GM19328 (cell line): Measurements from ENCODE around the gene LGALSL.
"Not testable (repeated sequence)": the region's sequence is repeated elsewhere in the genome, so short reads cannot be mapped to it uniquely, and the experiment has no call there.

Experiments used
- ATAC-seq: cut with Tn5 transposase; IDR thresholded peaks from one replicate; pipeline ENCODE4 v1.9.1; 2021; ENCODE audit warnings: mild to moderate bottlenecking, moderate library complexity; ENCODE audit not compliant: unreplicated experiment

Gene LGALSL

DNA sequence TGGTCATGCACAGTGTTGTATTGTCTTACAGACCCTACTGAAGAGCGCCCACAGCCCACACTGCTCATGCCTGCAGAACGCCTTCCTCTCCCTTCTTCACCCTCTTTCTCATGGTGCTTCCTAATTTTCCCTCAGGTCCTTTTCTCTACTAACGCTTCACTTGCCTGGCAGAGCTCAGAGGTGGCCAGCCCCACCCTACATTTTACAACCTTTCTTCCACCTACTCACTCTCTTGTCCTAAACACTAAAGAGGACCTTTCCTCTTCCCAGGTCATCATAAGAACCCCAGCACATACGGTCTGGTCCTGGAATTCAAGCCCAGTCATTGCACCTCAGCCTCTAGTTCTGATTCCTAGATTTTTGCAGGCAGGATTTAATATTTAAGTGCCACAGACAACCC, 11.7 kb upstream of the LGALSL start:
- no peak for ATAC-seq

DNA sequence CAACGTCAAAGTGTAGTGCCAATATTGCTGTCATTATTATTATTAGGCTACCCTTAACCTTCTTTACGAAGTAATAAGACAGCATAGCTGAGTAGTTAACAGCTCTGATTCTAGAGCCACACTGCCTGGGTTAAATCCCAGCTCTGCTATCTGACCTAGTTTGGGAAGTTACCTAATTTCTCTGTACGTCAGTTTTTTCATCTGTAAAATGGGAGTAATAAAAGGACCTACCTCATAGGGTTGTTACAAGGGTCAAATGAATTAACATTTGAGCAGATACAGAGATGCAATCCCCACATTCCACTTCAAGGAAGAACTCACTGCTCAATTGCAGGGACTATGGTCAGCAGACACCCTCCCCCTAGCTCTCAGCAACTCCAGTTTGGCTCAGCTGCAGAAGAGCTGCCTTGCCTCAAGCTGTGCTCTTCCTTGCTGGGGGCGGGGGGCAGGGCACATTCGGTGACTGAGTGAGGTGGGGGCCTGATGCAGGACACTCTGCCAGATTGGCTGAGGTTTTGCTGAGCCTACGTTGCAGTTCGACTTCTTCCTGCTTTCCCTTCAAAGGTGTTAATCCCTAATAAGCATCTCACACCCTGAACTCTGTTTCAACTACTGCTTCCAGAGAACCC, 11.0 kb upstream of the LGALSL start:
- no peak for ATAC-seq

DNA sequence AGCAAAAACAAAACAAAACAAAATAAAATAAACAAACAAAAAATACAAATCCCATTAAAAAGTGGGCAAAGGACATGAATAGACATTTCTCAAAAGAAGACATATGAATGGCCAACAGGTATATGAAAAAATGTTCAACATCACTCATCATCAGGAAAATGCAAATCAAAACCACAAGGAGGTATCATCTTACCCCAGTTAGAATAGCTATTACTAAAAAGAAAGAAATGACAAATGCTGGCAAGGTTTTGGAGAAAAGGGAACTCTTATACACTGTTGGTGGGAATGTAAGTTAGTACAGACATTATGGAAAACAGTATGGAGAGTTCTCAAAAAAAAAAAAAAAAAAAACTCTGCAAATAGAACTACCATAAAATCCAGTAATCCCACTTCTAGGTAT, 8.0 kb upstream of the LGALSL start:
- ATAC-seq = not testable (repeated sequence)

DNA sequence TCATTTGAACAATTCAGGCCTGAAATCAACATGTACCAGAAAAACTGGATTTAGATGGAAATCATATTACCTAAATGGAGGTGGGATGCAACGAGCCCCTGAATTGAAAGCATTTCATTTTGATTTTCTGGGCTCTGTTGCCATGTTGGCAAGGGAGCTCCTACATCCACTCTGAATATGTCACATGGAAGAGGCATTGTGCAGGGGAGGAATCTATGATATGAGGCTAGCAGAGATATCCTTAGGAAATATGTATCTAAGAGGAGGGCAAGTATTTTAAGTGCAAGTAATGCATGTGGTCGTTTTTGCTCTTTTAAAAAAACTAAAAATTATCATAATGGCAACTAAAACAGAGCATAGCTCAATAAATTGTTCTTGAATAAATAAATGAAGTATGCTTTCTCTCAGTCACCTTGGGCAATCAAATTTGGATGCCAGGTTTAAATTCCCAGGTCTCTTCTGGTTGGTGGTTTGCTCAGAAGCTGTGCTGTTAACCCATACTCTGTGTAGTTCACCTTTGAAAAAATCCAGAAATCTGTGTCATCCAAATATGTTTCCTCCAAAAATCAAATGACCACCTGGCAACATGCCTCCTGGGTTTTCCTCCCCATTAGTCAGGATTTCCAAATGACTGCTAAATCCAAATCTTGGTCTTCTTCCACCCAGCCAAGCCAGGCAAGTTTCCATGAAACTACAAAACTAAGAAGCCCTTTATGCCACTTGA, 6.5 kb upstream of the LGALSL start:
- ATAC-seq = no peak

DNA sequence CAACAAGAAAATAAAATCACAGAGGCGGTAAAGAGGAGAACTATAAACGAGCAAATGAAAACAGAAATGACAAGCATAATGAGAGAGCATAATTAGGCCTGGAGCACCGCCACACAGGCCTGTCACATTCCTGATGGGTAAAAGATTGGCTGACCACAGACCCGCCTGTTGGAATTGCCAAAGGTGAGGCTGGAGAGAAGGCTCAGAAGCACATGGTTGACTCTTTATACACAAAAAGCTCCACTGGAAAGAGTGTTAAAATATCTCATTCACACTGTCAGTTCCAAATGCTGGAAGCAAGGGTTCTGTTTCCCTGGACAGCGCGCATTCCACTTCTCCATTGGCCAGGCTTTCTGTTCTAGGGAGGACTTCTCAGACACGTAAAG, 5.9 kb upstream of the LGALSL start:
- no peak for ATAC-seq

DNA sequence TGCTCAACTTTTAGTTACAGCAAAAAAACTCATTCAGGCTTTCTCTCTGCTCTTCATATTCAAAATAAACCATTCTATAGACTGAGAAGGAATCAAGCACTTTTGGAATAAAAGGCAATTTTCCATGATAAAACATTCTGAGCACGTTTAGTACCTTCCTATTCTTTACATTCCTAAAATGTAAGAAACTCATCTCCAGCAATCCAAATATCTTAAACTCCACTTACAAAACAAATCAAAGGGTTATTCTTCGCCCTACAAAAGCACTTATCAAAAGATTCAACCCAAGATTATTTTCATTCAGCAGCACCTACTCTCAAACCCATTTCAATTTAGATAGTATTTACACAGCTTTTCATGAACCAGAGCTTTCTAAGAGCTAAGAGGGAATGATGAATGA, 2.9 kb upstream of the LGALSL start:
- ATAC-seq = no peak

DNA sequence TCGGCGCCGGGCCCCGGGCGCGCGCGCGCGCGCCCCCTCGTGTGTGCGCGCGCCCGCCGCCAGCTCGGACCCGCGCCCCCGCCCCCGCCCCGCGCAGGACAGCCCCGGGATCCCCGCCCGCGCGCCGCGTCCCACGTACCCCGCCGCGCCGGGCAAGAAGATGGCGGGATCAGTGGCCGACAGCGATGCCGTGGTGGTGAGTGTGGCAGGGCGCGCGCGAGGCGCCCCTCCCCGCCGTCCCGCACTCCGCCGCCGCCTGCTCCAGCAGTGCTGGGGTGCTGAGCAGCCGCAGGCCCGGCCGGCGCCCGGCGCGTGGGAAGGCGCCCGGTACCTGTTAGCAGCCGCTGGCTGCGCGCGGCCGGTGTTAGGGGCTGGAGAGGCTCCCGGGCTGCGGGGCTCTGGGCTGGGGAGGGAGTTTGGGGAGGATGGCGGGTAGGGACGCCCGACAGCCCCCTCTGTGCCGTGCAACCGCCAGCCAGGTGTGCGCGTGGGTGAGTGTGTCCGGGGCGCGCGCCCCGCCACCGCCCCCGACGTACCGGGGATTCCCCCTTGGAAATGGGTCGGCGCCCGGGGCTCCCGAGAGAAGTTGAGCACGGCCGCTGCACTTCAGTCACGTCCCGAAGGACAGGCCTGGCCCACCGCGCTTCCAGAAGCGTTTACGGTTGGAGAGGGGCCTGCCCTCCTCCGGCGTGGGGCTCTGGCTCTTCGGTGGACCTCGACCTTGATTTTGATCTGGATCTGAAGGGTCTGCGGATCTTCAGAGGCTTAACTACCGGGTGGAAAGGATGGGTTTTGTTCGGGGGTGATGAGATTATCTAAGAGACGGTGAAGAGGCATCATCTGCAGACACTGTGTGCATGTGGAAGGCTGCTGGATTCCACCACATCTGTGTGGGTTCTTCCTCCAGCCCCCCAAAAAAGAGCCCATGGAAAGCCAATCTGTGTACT, 697 bp downstream of the LGALSL start:
- peak; percentile 42 for ATAC-seq

DNA sequence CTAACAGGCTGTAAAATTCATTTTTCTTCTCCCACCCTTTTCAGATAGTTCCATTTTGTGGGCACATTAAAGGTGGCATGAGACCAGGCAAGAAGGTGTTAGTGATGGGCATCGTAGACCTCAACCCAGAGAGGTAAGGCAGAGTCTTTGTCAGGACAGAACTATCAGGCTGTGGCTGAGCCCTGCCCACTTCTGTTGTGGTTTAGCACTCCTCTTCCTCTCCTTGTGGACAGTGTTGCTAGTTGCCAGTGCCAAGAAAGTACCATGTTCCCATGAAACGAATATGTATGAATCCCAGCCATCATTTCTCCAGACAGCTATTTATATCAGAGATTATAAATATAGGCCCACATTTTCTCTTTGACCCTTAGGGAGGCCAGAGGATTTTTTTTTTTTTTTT, 1.6 kb downstream of the LGALSL start:
- no peak for ATAC-seq

DNA sequence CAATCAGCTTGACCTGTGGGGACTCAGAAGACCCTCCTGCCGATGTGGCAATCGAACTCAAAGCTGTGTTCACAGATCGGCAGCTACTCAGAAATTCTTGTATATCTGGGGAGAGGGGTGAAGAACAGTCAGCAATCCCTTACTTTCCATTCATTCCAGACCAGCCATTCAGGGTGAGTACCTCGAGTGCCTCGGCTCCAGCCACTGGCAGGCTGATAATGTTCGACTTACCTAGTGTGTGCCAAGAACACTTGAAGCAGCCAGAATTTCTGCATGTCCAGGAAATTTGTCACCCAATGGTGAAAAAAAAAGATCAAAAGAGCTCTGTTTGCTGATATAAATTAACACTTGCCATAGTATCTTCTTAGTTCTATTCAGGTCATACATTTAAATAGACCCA, 2.3 kb downstream of the LGALSL start:
- no peak for ATAC-seq

DNA sequence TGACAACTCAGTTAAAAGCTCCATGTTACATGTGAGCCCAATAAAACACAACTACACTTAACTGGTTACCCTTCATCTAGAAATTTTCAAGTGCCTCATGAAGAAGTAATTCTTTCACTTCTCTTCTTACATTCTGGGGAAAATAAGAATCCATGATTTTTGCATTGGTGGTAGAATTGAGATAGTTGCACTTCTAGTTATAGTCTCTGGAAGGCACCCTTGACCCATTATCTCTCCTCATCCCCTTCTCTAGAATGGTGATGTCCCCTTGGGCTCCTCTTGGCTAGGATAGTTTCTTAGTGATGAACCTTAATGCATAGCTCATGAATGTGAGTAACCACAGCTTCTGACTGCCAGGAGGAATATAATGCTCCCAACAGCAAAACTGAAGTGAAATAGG, 3.6 kb downstream of the LGALSL start:
- no peak for ATAC-seq

DNA sequence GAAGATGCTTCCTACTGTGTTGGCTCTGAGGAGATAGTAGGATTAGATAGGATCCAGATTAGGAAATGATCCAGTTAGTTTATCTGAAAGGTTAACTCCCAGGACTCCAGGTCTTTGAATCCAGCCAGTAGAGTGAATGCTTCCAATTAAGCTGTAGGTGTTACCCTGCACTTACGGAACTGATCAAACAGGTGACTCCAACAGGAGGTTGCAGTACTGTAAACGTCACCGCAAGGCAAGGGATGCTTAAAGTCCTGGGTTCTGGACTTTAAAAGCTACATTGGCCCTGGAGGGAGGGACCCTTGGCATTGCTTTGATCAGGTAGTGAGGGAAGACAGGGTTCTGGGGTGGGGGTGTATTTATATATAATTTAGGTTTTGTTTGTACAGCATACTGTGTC, 5.6 kb downstream of the LGALSL start:
- ATAC-seq = no peak

DNA sequence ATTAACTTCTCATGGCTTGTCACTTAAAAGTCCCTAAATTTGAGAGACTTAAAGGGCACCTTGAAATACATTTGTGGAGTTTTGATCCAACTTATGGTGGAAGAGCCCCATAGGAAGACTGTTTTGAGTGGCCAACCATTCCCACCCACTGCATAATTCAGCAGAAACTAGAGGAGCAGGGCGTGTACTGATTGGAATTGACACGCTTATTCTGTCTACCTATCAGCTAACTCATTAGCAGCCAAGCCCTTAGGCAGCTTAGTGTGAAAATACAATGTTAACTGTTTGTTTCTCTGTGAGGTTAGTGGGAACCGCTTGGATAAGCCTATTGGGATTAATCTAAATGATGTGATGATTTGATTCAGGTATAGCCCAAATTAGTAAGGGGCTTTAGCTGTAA, 6.4 kb downstream of the LGALSL start:
- no peak for ATAC-seq

DNA sequence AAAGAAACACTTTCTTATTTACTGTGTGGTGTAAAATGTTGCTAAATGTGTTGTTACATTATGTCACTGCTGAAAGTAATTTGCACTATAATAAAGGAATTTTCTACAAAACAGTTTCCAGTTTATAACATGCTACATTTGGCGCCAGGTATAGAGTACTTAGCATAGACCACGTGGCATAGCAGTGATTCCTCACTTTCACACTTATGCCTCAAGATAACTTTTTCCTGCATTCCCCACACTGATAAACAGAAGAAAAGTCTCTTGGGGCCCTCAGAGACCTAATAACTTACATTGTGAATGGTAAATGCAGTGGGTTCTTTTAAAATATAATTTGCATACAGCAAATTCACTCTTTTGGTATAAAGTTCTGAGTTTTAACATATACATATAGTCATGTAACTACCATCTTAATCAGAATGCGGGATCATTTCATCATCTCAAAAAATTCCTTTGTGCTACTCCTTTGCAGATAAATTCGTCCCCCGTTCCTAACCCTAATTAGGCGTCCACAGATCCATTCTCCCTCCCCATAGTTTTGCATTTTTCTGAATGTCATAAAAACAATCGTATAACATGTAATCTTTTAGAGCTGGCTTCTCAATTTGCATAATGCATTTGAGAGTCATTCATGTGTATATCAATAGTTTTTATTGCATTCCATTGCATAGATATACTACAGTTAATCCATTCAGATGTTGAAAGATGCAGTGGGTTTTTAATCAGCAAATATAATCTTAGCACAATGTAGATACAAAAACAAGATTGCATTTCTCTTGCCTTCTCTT, 7.5 kb downstream of the LGALSL start:
- no peak for ATAC-seq

DNA sequence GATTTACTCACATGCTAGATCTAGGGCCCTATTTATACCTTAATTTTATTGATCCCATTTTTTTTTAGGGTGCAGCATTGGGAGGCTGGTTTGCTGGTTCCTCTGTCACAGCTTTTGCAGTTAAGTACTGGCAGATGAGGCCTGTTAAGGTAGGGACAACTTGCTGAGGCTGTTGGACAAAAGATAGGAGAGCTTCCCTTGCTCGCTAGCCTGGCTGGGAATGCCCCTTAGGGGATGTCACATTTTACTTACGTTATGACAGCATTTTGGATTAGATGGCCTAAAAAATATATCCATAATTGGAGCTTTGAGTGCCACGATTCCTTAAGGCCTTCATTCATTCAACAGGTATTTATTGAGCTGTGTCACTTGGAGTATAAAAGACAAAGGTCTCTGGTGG, 8.2 kb downstream of the LGALSL start:
- ATAC-seq = no peak

DNA sequence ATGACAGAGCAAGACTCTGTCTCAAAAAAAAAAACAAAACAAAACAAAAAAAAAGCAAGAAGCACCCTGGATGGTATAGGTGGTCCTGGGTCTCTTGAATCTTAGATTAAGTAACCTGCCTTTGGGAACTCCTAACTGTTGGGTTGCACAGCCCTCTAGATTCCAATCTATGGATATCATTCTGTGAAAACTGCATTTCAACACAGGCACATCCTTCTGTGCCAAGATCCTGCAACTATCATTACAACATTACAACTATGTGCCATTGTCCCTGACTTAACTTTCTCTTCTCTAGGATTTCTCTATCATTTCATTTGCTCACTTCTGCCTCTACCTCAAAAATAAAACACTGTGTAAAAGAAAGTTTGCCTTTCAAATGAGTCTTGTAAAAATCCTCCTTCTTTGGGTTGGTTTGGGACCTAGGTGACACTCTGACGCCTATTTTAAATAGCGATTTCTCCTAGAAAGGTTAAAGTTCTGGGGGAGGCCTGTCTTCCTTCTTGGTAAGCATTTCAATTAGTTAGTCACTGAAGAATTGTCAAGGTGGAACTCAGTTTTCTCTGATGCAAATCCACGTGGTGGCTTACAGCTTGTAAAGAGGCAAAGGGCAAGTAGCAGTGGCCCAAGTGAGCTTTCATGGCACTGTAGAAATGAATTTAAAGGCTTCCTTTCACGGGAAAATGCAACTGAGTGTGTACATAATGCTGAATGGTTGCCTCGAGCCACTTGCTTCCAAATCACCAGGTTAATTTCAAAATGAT, 9.2 kb downstream of the LGALSL start:
- ATAC-seq = no peak

DNA sequence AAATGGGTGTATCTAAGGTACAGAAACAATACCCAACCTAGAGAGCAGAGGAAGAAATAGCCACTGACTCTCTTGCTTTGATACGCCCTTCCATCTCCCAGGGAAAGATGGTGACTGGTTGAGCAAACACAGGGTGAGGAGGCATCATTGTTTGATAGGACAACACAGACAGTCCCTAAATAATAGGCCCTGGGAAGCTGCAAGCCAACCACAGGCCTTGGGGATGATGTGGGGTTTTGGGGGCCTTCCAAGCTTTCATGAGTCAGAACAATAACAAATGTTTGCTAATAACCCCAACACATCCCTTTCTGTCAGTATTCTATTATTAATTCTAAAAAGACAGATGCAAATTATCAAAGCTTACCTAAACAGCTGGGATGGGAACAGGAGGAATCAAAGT, 9.8 kb downstream of the LGALSL start:
- ATAC-seq = no peak

DNA sequence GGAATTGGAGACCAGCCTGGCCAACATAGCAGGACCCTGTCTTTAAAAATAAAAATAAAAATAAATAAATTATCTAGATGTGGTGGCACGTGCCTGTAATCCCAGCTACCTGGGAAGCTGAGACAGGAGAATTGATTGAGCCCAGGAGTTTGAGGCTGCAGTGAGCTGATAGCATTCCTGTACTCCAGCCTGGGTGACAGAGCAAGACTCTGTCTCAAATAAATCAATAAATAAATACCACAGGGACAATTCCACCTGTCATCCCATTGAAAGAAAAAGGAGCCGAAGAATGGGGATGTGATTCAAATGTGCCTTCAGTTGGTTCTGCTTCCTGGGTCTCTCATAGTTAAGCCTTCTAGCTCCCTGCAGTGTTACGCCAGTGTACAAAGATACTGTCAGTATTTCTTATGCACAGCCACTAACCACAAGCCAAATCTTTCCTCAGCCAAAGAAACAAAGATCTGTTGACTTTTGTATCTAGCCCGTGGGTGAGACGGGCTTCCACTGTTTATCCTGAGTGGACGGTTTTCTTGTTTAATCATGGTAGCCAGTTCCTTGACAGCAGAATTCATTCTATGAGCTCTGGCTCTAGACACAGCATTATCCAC, 12.6 kb downstream of the LGALSL start:
- ATAC-seq = no peak

DNA sequence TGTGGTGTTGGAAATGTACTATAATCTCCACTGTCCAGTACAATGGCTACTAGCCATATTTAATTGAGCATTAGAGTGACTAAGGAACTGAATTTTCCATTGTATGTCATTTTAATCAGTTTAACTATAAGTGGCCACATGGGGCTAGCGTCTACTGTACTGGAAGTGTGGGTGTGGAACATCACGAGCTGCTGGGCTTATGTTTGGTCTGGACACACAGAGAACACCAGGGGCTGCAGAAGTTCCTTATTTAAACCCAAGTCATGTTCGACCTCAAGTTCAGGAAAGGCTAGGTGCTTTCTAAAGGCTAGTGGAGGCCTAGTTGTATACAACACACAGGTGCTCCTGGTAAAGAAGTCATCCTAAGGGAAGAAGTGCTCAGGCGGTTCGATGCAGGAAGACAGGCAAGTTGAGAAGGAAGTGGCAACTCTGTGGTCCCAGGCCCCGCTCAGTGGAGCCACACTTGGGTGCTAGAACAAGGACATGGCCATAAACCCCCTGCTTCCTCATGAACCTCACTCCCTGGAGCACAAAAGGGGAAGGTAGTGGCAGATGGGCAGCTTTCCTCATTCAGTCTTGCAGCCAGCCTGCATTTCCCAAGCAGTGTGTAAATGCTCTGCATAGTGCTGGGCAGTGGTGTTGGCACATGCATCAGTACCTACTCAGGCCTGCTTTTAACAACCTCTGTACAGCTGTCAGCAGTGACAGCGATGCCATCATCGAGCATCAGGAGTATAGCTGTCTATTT, 13.3 kb downstream of the LGALSL start:
- ATAC-seq = no peak

DNA sequence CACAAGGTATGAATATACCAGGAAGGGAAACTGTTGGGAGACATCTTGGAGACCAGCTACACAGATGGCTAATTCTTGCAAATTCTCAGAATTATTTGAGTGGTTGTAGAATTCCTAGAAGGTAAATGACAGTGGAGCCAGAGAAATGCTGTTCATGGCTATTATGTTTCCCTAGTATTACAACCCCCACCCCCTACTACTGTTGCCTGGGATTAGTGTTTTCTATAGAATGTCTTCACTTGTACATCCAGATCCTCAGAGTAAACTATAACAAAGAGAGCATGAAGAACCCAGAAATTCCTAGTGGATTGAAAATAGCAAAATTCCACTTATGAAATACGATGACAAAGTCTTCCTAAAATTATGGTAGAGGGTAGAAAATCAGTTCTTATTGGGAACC, 15.3 kb downstream of the LGALSL start:
- no peak for ATAC-seq
